ENCODE measurements around the gene PHACTR3.

GRCh38 chr20:59632541-59633113, 28.3 kb downstream of the PHACTR3 start:
- no peak for TF ChIP-seq CTCF (IDR thresholded peaks at IDR 0.05)
- TF ChIP-seq POLR2A (IDR thresholded peaks at IDR 0.05) = no peak

All from lower leg skin (tissue), 3 donors.